Measurements from ENCODE around the gene NID1.

The NID1 gene

GRCh38 chr1:235954306-235955283 is 110.3 kb downstream of the NID1 start:
- Mint-ChIP-seq H3K9me3 (no peaks in the 10 kb centered on the region), H3K4me3 (peak overlapping the region; percentile 51), H3K27me3 (no peaks in the 10 kb centered on the region), H3K27ac (no peak overlapping the region), H3K4me1 (peaks cover 37% of the 10 kb centered on the region), H3K36me3 (no peaks in the 10 kb centered on the region)

- H3K27ac Mint-ChIP-seq = peak overlapping the region; percentile 76
- H3K36me3 Mint-ChIP-seq = peaks cover 1% of the 10 kb centered on the region
- H3K4me3 Mint-ChIP-seq = peak overlapping the region; percentile 1
- no peaks in the 10 kb centered on the region for H3K27me3 Mint-ChIP-seq
- no peaks in the 10 kb centered on the region for H3K9me3 Mint-ChIP-seq
- H3K4me1 Mint-ChIP-seq = peaks cover 37% of the 10 kb centered on the region
Measured at GRCh38 chr1:235953801-235954200, 111.1 kb downstream of the NID1 start.

- no peak overlapping the region for H3K4me3 Mint-ChIP-seq
Measured at GRCh38 chr1:235952950-235953615, 111.8 kb downstream of the NID1 start.

GRCh38 chr1:235951661-235952060 is 113.2 kb downstream of the NID1 start:
- Mint-ChIP-seq H3K4me1 (peaks cover 37% of the 10 kb centered on the region), H3K36me3 (peaks cover 1% of the 10 kb centered on the region), H3K9me3 (no peaks in the 10 kb centered on the region), H3K27ac (no peak overlapping the region), H3K4me3 (no peak overlapping the region), H3K27me3 (no peaks in the 10 kb centered on the region)

More at GRCh38 chr1:235952950-235953615, 111.8 kb downstream of the NID1 start:
- Mint-ChIP-seq H3K27me3 (no peaks in the 10 kb centered on the region), H3K27ac (peak overlapping the region; percentile 76), H3K36me3 (peaks cover 1% of the 10 kb centered on the region), H3K9me3 (no peaks in the 10 kb centered on the region), H3K4me1 (peaks cover 37% of the 10 kb centered on the region)

GRCh38 chr1:235950318-235950717 is 114.6 kb downstream of the NID1 start:
- Mint-ChIP-seq H3K4me1 (peaks cover 27% of the 10 kb centered on the region), H3K27me3 (no peaks in the 10 kb centered on the region), H3K4me3 (no peak overlapping the region), H3K9me3 (no peaks in the 10 kb centered on the region), H3K36me3 (peaks cover 1% of the 10 kb centered on the region), H3K27ac (no peak overlapping the region)

- no peaks in the 10 kb centered on the region for H3K9me3 Mint-ChIP-seq
- H3K27ac Mint-ChIP-seq = peak overlapping the region; percentile 30
- H3K27me3 Mint-ChIP-seq = no peaks in the 10 kb centered on the region
- peaks cover 1% of the 10 kb centered on the region for H3K36me3 Mint-ChIP-seq
- H3K4me3 Mint-ChIP-seq = no peak overlapping the region
- peaks cover 13% of the 10 kb centered on the region for H3K4me1 Mint-ChIP-seq
Measured at GRCh38 chr1:235948774-235949427, 116.0 kb downstream of the NID1 start.

- H3K27ac Mint-ChIP-seq = no peak overlapping the region
- H3K36me3 Mint-ChIP-seq = peaks cover 1% of the 10 kb centered on the region
- H3K4me3 Mint-ChIP-seq = no peak overlapping the region
- no peaks in the 10 kb centered on the region for H3K9me3 Mint-ChIP-seq
- no peaks in the 10 kb centered on the region for H3K27me3 Mint-ChIP-seq
- peaks cover 4% of the 10 kb centered on the region for H3K4me1 Mint-ChIP-seq
Measured at GRCh38 chr1:235947989-235948388, 116.9 kb downstream of the NID1 start.

- Mint-ChIP-seq H3K27me3 (no peaks in the 10 kb centered on the region), H3K4me3 (no peak overlapping the region), H3K27ac (no peak overlapping the region), H3K9me3 (no peaks in the 10 kb centered on the region), H3K4me1 (no peaks in the 10 kb centered on the region), H3K36me3 (peaks cover 1% of the 10 kb centered on the region)
Measured at GRCh38 chr1:235946571-235946981, 118.3 kb downstream of the NID1 start.

DNA sequence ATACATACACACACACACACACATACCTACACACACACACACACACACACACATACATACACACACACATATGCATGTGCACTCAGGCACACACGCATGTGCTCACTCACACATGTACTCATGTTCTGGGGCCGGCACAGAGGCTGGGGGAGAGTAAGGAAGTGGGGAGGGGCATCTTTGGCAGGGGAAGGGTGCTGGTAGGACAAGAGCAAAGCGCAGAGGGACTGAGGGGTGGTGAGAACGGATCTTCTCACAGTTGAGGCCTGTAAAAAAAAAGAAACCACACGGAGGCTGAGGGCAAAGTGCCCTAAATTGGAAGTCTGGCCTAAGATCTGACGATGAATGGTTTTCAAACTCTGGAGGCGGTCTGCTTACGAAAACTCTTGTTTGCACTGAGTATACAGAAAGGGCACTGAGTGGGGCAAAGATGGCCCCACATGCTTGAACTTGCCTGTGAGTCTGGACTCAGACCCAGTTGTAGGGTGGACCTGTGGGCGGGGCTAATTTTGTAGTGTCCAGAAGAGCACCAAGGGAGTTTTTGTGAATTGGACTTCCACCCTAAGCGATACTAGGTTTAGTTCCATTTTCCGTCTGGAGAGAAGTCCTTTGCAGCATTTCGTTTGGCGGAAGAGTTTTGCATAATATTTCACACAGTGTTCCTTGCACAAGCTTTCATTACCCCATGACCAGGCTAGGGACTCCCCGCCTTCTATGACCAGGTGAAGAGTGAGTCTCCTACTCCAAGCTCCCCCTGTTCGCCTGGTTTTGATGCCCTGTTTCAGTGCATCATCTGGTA is 118.9 kb downstream of the NID1 start:
- H3K9me3 Mint-ChIP-seq = no peaks in the 10 kb centered on the region
- no peaks in the 10 kb centered on the region for H3K27me3 Mint-ChIP-seq
- peaks cover 1% of the 10 kb centered on the region for H3K36me3 Mint-ChIP-seq
- no peaks in the 10 kb centered on the region for H3K4me1 Mint-ChIP-seq
- no peak overlapping the region for H3K27ac Mint-ChIP-seq
- no peak overlapping the region for H3K4me3 Mint-ChIP-seq

DNA sequence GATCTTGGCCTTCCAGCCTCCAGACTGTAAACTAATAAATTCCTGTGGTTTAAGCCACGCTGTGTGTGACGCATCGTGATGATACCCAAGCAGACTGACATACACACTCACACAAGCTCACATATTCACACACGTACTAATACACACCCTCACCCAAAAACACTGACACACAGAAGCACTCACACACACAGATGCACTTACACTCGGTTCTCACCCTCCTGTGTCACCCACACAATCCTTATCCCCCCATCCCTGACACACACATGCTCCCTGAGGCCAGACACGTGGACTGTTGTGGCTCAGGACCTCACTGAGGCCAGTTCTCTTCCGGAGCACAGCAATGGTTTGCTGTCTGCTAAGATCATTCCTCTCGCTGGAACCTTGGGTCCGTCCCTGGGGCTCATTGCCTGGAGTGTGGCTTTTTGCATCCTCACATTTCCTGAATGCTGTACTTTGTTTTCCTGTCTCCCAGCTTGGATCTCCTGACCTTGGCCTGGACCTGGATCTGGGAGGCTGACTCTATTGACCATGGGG is 121.2 kb downstream of the NID1 start:
- Mint-ChIP-seq H3K4me3 (no peak overlapping the region), H3K36me3 (no peaks in the 10 kb centered on the region), H3K4me1 (peaks cover 10% of the 10 kb centered on the region), H3K27me3 (no peaks in the 10 kb centered on the region), H3K9me3 (no peaks in the 10 kb centered on the region), H3K27ac (peak overlapping the region; percentile 9)

DNA sequence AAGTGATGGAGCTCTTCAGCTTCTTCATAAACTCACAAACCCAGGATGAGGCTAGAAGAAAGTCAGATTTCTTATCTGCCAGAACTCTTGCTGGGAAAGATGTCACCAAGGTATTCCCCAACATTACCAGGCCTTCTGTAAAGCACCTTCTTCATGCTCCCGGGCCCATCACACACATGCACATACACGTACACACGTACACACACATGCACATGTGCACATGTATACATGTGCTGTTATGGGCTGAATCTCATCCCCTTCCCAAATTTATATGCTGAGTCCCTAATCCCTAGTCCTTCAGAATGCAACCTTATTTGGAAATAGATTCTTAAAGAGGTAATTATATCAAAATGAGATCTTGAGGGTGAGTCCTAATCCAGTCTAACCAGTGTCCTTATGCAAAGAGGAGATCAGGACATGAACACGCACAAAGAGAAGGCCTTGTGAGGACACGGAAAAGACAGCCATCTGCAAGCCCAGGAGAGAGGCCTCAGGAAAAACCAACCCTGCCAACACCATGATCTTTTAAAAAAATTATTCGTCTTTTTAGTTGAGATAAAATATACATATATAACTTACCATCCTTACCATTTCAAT is 121.8 kb downstream of the NID1 start:
- no peak overlapping the region for H3K27ac Mint-ChIP-seq
- H3K4me1 Mint-ChIP-seq = peaks cover 13% of the 10 kb centered on the region
- H3K9me3 Mint-ChIP-seq = no peaks in the 10 kb centered on the region
- H3K36me3 Mint-ChIP-seq = no peaks in the 10 kb centered on the region
- H3K4me3 Mint-ChIP-seq = no peak overlapping the region
- no peaks in the 10 kb centered on the region for H3K27me3 Mint-ChIP-seq

- peaks cover 13% of the 10 kb centered on the region for H3K4me1 Mint-ChIP-seq
Measured at GRCh38 chr1:235942625-235942934, 122.3 kb downstream of the NID1 start.

GRCh38 chr1:235941876-235942624 is 122.8 kb downstream of the NID1 start:
- peaks cover 17% of the 10 kb centered on the region for H3K4me1 Mint-ChIP-seq
- no peaks in the 10 kb centered on the region for H3K36me3 Mint-ChIP-seq
- no peak overlapping the region for H3K27ac Mint-ChIP-seq
- no peaks in the 10 kb centered on the region for H3K9me3 Mint-ChIP-seq
- no peak overlapping the region for H3K4me3 Mint-ChIP-seq
- no peaks in the 10 kb centered on the region for H3K27me3 Mint-ChIP-seq

More at GRCh38 chr1:235942625-235942934, 122.3 kb downstream of the NID1 start:
- no peak overlapping the region for H3K27ac Mint-ChIP-seq
- no peak overlapping the region for H3K4me3 Mint-ChIP-seq
- H3K36me3 Mint-ChIP-seq = no peaks in the 10 kb centered on the region
- no peaks in the 10 kb centered on the region for H3K27me3 Mint-ChIP-seq
- no peaks in the 10 kb centered on the region for H3K9me3 Mint-ChIP-seq

DNA sequence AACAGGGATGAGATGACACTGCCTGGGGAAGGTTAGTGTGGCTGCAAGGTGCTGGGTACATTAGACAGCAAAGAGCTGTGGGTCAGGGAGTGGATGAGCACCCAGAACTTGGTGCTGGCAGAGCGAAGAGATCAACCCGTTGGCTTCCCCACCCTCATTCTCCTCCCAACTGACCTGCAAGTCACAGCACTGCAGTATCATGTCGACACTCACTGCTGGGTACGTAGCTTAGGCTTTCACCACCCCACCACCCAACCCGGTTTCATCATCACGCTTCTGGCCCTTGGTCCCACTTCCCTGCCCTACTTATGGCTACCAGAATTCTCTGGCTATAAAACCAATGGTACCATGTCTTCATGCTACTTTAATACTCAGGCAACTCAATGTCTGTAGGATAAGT is 124.6 kb downstream of the NID1 start:
- H3K27ac Mint-ChIP-seq = no peak overlapping the region
- no peaks in the 10 kb centered on the region for H3K36me3 Mint-ChIP-seq
- no peaks in the 10 kb centered on the region for H3K9me3 Mint-ChIP-seq
- H3K4me3 Mint-ChIP-seq = no peak overlapping the region
- H3K27me3 Mint-ChIP-seq = no peaks in the 10 kb centered on the region
- H3K4me1 Mint-ChIP-seq = peaks cover 27% of the 10 kb centered on the region
